Limb (tissue), 2 donors: ENCODE results near the gene RPTOR.

Experiments
- DNase-seq, 2 donors: peaks; one replicate each; pipeline ENCODE4 v3.0.0-alpha.2; 2016; ENCODE audit errors: extremely low spot score in 2 of 2

RPTOR gene

DNA sequence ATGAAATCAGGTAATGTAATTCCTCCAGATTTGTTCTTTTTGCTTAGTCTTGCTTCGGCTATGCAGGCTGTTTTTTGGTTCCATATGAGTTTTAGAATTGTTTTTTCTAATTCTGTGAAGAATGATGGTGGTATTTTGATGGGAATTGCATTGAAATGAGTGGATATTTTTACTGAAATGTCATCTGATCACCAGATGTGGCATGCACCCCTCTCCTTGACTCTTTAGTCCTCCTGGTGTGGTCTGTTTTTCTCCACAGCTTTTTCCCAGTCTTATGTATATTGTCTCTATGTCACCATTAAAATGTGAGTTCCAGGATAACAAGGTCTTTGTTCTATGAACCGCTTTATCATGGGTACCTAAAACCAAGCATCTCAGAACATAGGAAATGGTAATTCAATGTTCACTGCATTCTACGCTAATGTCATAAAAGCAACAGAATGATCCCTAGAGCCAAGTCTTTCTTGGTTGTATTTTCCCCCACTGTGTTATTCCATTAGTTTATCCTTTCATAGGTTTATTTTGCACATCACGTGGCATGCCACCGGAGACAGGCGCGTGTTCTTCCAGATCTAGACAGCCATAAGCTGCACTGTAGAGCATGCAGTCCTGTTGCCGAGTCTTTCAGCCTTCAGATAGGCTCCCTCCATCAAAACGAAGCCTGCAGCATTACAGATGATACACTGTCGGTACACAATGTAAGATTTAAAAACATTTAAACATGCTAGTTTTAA, 172.5 kb downstream of the RPTOR start:
- no peak for DNase-seq

DNA sequence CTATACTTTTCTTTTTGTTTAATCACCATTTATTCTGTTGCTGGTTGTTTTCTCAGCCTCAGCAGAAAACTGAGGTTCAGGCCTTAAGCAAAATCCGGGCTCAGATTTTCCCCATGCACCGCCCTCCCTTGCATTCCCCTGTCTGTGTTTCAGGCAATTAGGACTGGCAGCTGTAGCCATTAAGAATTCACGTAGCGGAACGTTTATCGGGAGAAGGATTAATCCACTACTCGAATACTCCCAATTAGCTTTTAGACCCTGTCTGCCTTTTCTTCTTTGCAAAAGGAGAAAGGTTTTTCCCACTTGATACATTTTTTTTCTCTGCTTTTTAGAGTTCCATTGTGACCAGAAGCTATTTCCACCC, 173.1 kb downstream of the RPTOR start:
- no peak for DNase-seq

GRCh38 chr17:80718428-80718827, 173.8 kb downstream of the RPTOR start:
- DNase-seq: no peak

GRCh38 chr17:80719449-80719848, 174.8 kb downstream of the RPTOR start:
- DNase-seq: no peak

GRCh38 chr17:80720610-80721577, 176.3 kb downstream of the RPTOR start:
- no peak for DNase-seq

DNA sequence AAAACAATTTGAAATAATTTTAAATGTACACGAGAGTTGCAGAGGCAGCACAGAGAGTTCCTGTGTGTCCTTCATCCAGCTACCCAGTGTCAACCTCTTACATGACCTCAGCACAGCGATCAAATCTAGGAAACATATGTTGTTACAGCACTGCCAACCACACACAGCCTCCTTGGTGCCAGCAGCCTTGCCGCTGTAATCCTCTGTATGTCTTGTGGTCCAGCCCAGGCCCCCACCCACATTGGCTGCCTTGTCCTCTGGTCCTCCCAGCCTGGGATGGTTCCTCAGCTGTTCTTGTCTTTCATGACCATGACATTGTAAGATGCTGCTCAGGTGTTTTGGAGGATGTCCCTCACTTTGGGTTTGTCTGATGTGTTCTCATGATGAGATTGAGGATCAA, 178.0 kb downstream of the RPTOR start:
- DNase-seq: no peak

- DNase-seq: no peak
These were observed 180.2 kb downstream of the RPTOR start for GRCh38 chr17:80724775-80725266.

- no peak for DNase-seq
These were observed 180.9 kb downstream of the RPTOR start for GRCh38 chr17:80725517-80725916.

- DNase-seq: no peak
These were observed 182.1 kb downstream of the RPTOR start for GRCh38 chr17:80726558-80727408.

DNA sequence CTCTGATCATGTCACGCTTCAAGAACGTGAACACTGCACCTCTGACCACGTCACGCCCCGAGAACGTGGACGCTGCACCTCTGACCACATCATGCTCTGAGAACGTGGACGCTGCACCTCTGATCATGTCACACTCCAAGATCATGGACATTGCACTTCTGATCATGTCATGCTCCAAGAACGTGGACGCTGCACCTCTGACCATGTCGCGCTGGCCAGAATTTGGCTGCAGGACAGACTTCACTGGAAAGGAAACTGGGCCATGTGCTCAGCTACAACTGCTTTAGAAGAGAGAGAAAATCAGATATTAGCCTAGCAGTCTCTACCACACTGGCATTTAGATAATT, 182.7 kb downstream of the RPTOR start:
- no peak for DNase-seq

DNA sequence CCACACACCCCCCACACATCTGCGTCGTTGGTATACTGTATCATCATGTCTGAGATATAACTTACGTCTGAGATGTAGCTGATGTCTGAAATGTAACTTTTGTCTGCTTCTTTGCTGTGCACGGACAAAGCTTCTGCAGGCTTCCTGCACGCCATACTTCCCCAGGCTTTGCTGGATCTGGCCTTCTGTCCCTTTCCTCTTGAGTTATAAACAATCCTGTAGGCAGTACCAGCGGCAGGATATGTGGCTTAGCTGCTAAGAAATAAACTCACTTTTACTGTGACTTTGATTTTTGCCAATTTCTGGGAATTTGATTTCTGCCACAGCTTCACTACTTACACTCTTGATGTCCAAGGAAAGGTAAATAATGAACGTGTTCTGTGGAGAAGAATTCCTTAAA, 184.4 kb downstream of the RPTOR start:
- DNase-seq: no peak

- DNase-seq: peak; percentile 68 to 69
These were observed 185.1 kb downstream of the RPTOR start for GRCh38 chr17:80729761-80730160.

- no peak for DNase-seq
These were observed 186.1 kb downstream of the RPTOR start for GRCh38 chr17:80730739-80731138.

DNA sequence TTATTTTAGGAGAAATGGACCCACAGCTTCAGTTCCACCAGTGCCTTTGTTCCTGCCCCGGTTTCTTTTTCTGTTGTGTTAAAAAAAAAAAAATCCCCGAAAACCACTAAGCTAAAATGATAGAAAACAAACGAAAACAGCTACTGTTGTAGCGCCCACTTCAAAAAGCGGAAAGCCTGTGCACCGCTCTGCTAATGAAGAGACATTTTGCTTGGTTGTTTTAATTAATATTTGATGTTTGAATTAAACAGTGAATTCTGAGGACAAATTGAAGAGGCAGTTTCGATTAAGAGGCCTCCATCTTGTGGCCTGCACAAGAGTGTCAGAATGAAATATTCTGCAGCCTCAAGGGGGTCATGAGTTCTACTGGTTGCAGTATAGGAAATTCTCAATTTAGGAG, 186.7 kb downstream of the RPTOR start:
- no peak for DNase-seq

GRCh38 chr17:80732268-80732667, 187.6 kb downstream of the RPTOR start:
- no peak for DNase-seq

DNA sequence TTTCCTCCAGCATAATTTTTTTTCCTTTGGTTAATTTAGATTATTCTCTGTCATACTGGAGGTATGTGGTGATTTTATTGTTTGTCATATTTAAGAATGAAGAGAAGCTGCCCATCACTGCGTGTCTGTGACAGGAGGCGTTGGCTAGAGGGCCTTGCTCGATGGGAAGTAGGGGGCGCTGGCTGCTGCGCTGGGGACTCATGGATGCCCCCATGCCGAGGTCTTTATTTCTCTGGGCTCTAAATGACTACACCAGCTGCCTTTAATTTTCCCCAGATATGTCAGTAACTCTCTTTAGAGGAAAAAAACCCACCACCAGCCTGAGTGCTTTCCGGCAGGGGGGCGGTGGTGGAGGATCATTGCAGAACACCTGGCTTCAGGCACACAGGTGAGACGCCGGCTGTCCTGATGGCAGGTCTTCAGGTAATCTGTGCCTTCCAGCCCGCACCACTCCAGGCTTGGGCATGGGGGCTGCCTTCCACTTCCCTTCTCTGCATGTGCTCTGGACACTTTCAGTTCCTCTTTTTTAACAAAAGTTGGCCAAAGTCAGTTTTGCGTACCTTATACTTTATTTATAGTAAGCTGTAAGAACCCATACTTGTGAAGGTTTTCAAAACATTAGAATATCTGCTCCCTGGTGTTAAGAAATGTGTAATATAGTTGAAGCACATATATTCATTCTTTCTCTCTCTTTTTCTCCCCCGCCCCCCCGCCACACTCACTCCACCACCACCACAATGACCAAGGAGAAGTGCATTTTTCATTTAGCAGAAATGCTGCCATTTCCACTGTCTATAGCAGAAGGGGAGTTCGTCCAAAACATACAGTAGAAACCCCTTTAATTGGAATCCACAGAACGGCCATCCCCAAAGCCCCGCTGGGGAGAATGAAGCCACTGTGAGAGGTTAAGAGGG, 192.7 kb downstream of the RPTOR start:
- no peak for DNase-seq

GRCh38 chr17:80738020-80738808, 193.6 kb downstream of the RPTOR start:
- no peak for DNase-seq

- DNase-seq: no peak
These were observed 194.5 kb downstream of the RPTOR start for GRCh38 chr17:80738987-80739730.

- DNase-seq: no peak
These were observed 195.5 kb downstream of the RPTOR start for GRCh38 chr17:80740141-80740540.
